H9 (cell line): ENCODE data around the gene ZDHHC17. TPM values are rescaled to one million over a fixed set of nuclear protein-coding genes. Genes with fewer than 3 reads are reported as not detected.

Source experiments
- DNase-seq: peaks from one replicate; pipeline ENCODE4 v3.0.0-alpha.2; 2017
- H2AFZ ChIP-seq: one replicate; pipeline ENCODE4 v1.6.1; 2013; ENCODE audit warnings: mild to moderate bottlenecking, low read length, control low read depth, moderate library complexity
- H2AK5ac ChIP-seq: 2 replicates; pipeline ENCODE4 v1.6.1; 2013; ENCODE audit warnings: low read length, control low read depth, mixed read lengths; ENCODE audit not compliant: insufficient read length
- H2BK120ac ChIP-seq: one replicate; pipeline ENCODE4 v1.6.1; 2013; ENCODE audit warnings: low read depth, mild to moderate bottlenecking, low read length, control low read depth, inconsistent platforms; ENCODE audit not compliant: poor library complexity, severe bottlenecking
- H2BK12ac ChIP-seq: 2 replicates; pipeline ENCODE4 v1.6.1; 2013; ENCODE audit warnings: low read length, control low read depth, mixed read lengths, low read depth; ENCODE audit not compliant: insufficient read length
- H2BK15ac ChIP-seq: 2 replicates; pipeline ENCODE4 v1.6.1; 2013; ENCODE audit warnings: low read depth, low read length, control low read depth
- H2BK20ac ChIP-seq: one replicate; pipeline ENCODE4 v1.6.1; 2013; ENCODE audit warnings: low read depth, mild to moderate bottlenecking, low read length, control low read depth, inconsistent platforms; ENCODE audit not compliant: poor library complexity, severe bottlenecking
- H2BK5ac ChIP-seq: 2 replicates; pipeline ENCODE4 v1.6.1; 2013; ENCODE audit warnings: low read length, control low read depth, mixed read lengths; ENCODE audit not compliant: insufficient read length
- H3K14ac ChIP-seq: 2 replicates; pipeline ENCODE4 v1.6.1; 2013; ENCODE audit warnings: low read length, control low read depth; ENCODE audit not compliant: insufficient read depth
- H3K18ac ChIP-seq: 2 replicates; pipeline ENCODE4 v1.6.1; 2013; ENCODE audit warnings: low read depth, mild to moderate bottlenecking, mixed read lengths, low read length, control low read depth; ENCODE audit not compliant: insufficient read length
- H3K23ac ChIP-seq: 2 replicates; pipeline ENCODE4 v1.6.1; 2013; ENCODE audit warnings: low read length, control low read depth, mixed read lengths, low read depth; ENCODE audit not compliant: insufficient read length
- H3K23me2 ChIP-seq: 2 replicates; pipeline ENCODE4 v1.6.1; 2013; ENCODE audit warnings: low read depth, mild to moderate bottlenecking, mixed read lengths, low read length, control low read depth; ENCODE audit not compliant: insufficient read length, poor library complexity, severe bottlenecking
- H3K27ac ChIP-seq: 2 replicates; pipeline ENCODE4 v1.5.1; 2013; ENCODE audit warnings: low read length, control low read depth, mixed read lengths, low read depth; ENCODE audit not compliant: insufficient read length
- H3K27me3 ChIP-seq: 2 replicates; pipeline ENCODE4 v1.6.1; 2013; ENCODE audit warnings: low read length, control low read depth, inconsistent platforms; ENCODE audit not compliant: insufficient read depth
- H3K4ac ChIP-seq: 2 replicates; pipeline ENCODE4 v1.6.1; 2013; ENCODE audit warnings: low read depth, mild to moderate bottlenecking, control low read depth, inconsistent platforms, low read length, moderate library complexity
- H3K4me1 ChIP-seq: 2 replicates; pipeline ENCODE4 v1.6.1; 2013; ENCODE audit warnings: low read length, control low read depth, inconsistent platforms; ENCODE audit not compliant: insufficient read depth
- H3K4me2 ChIP-seq: 2 replicates; pipeline ENCODE4 v1.6.1; 2013; ENCODE audit warnings: low read length, control low read depth, mixed read lengths; ENCODE audit not compliant: insufficient read length, insufficient read depth
- H3K56ac ChIP-seq: 2 replicates; pipeline ENCODE4 v1.6.1; 2013; ENCODE audit warnings: low read depth, mild to moderate bottlenecking, mixed read lengths, low read length, control low read depth; ENCODE audit not compliant: insufficient read length
- H3K79me1 ChIP-seq: 2 replicates; pipeline ENCODE4 v1.6.1; 2013; ENCODE audit warnings: low read depth, mild to moderate bottlenecking, moderate library complexity, low read length, control low read depth, inconsistent platforms; ENCODE audit not compliant: insufficient read depth, poor library complexity, severe bottlenecking
- H3K79me2 ChIP-seq: 2 replicates; pipeline ENCODE4 v1.6.1; 2013; ENCODE audit warnings: low read length, control low read depth, inconsistent platforms; ENCODE audit not compliant: insufficient read depth
- H3K9ac ChIP-seq: 2 replicates; pipeline ENCODE4 v1.6.1; 2013; ENCODE audit warnings: low read length, control low read depth, mixed read lengths; ENCODE audit not compliant: insufficient read length; ENCODE audit errors: extremely low read depth
- H3K9me3 ChIP-seq: one replicate; pipeline ENCODE4 v1.6.1; 2013; ENCODE audit warnings: low read depth, low read length, inconsistent platforms; ENCODE audit not compliant: control insufficient read depth
- H3T11ph ChIP-seq: one replicate; pipeline ENCODE4 v1.6.1; 2013; ENCODE audit warnings: mild to moderate bottlenecking, low read length, control low read depth, inconsistent platforms
- H4K20me1 ChIP-seq: one replicate; pipeline ENCODE4 v1.6.1; 2013; ENCODE audit not compliant: control insufficient read depth, insufficient read length, insufficient read depth
- H4K5ac ChIP-seq: 2 replicates; pipeline ENCODE4 v1.6.1; 2013; ENCODE audit warnings: low read depth, mild to moderate bottlenecking, mixed read lengths, low read length, control low read depth; ENCODE audit not compliant: insufficient read length
- H4K8ac ChIP-seq: replicated peaks from 2 replicates; pipeline ENCODE4 v1.6.1; 2013; ENCODE audit warnings: low read length, control low read depth, mixed read lengths, low read depth; ENCODE audit not compliant: insufficient read length
- H4K91ac ChIP-seq: 2 replicates; pipeline ENCODE4 v1.6.1; 2013; ENCODE audit warnings: low read depth, mild to moderate bottlenecking, moderate library complexity, mixed read lengths, low read length, control low read depth; ENCODE audit not compliant: insufficient read length
- H3K27ac Mint-ChIP-seq, 3 experiments: 2 replicates in 2 of 3; 3 replicates in 1 of 3; pipeline ENCODE4 v1.8.0; 2020 to 2021; ENCODE audit warnings: mixed read lengths in 3 of 3, mild to moderate bottlenecking in 1 of 3, moderate library complexity in 1 of 3
- H3K27me3 Mint-ChIP-seq: 2 replicates; pipeline ENCODE4 v1.8.0; 2021; ENCODE audit warnings: low read depth, mild to moderate bottlenecking, moderate library complexity, mixed read lengths
- H3K36me3 Mint-ChIP-seq, 3 experiments: 2 replicates in 2 of 3; 3 replicates in 1 of 3; pipeline ENCODE4 v1.8.0; 2020 to 2021; ENCODE audit warnings: low read depth in 3 of 3, mixed read lengths in 3 of 3; ENCODE audit not compliant: insufficient read depth in 1 of 3
- H3K4me1 Mint-ChIP-seq, 2 experiments: 2 replicates each; pipeline ENCODE4 v1.8.0; 2020; ENCODE audit warnings: mixed read lengths in 2 of 2
- H3K4me3 Mint-ChIP-seq, 2 experiments: 2 replicates in 1 of 2; 3 replicates in 1 of 2; pipeline ENCODE4 v1.8.0; 2020 to 2021; ENCODE audit warnings: mild to moderate bottlenecking in 2 of 2, mixed read lengths in 2 of 2, moderate library complexity in 1 of 2
- H3K9me3 Mint-ChIP-seq, 2 experiments: 2 replicates in 1 of 2; 3 replicates in 1 of 2; pipeline ENCODE4 v1.8.0; 2020; ENCODE audit warnings: mild to moderate bottlenecking in 2 of 2, mixed read lengths in 2 of 2, moderate library complexity in 1 of 2
- WGBS: extraction: QIAGEN DNeasy Blood & Tissue Kit; methylation state at CpG from one replicate; pipeline ENCODE4 v1.1.7; 2013; ENCODE audit warnings: missing lambda C conversion rate, low lambda C conversion rate, mixed read lengths; ENCODE audit not compliant: insufficient read length; ENCODE audit errors: extremely low coverage; 5-methylcytosine and 5-hydroxymethylcytosine counted together
- total RNA-seq: library from RNA; stranded (reverse); gene quantifications from 2 replicates; pipeline ENCODE4 v1.2.1, GENCODE V29; 2021
- TF ChIP-seq, protein P1 (sequence below): fragments of 200-600 bp; sonication (generic); conservative IDR thresholded peaks from 3 replicates; pipeline ENCODE4 v1.8.0; 2021; ENCODE audit warnings: antibody characterized with exemption, mild to moderate bottlenecking

ZDHHC17 gene
- total RNA-seq, 1 experiment from 2014 or later: 32.6 TPM

DNA sequence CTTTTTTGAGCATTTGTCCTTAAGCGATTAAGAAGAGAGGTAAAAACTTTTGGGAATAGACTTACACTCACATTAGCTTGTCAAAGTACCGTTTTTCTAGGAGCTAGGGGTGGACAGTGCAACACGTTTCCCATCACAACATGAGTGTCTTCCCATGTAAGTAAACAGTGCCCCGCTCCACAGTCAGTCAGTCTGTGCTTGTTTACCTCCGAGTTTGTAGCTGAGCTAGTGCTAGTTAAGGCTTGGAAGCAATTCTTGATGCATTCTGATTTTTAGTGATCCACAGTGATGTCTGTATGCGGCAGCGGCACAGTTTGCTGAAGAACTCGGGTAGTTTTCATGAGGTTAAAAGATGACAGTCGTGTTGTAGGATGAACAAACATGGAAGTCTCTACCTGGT, 941 bp downstream of the ZDHHC17 start:
- Histone ChIP-seq H4K20me1 (no peaks in the 10 kb centered on the region), H3K79me1 (no peaks in the 10 kb centered on the region), H3K23ac (no peak overlapping the region), H3K79me2 (peaks cover 26% of the 10 kb centered on the region), H3K9me3 (no peaks in the 10 kb centered on the region), H3K18ac (no peak overlapping the region), H3K27me3 (no peaks in the 10 kb centered on the region), H3K4ac (no peak overlapping the region), H2BK5ac (no peak overlapping the region), H2BK20ac (no peak overlapping the region), H3T11ph (no peak overlapping the region), H3K23me2 (peaks cover 5% of the 10 kb centered on the region), H3K14ac (peak overlapping the region; percentile 100; the same call in 1 of the 2 replicates), H3K27ac (peak overlapping the region; percentile 97), H2AFZ (no peak overlapping the region), H4K91ac (no peak overlapping the region), H3K4me2 (peak overlapping the region; percentile 91), H3K56ac (no peak overlapping the region), H4K8ac (no peak overlapping the region), H4K5ac (no peak overlapping the region), H3K4me1 (no peaks in the 10 kb centered on the region; the same call in 1 of the 2 replicates), H3K9ac (peak overlapping the region; percentile 100), H2AK5ac (no peak overlapping the region), H2BK12ac (no peak overlapping the region), H2BK120ac (no peak overlapping the region), H2BK15ac (no peak overlapping the region)
- H3K27me3 Mint-ChIP-seq: no peaks in the 10 kb centered on the region; the same call in 1 of the 2 replicates
- peak overlapping the region; percentile 97 to 98 for H3K4me3 Mint-ChIP-seq
- TF ChIP-seq, protein P1, sequence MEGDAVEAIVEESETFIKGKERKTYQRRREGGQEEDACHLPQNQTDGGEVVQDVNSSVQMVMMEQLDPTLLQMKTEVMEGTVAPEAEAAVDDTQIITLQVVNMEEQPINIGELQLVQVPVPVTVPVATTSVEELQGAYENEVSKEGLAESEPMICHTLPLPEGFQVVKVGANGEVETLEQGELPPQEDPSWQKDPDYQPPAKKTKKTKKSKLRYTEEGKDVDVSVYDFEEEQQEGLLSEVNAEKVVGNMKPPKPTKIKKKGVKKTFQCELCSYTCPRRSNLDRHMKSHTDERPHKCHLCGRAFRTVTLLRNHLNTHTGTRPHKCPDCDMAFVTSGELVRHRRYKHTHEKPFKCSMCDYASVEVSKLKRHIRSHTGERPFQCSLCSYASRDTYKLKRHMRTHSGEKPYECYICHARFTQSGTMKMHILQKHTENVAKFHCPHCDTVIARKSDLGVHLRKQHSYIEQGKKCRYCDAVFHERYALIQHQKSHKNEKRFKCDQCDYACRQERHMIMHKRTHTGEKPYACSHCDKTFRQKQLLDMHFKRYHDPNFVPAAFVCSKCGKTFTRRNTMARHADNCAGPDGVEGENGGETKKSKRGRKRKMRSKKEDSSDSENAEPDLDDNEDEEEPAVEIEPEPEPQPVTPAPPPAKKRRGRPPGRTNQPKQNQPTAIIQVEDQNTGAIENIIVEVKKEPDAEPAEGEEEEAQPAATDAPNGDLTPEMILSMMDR: no peak
- no CpG with 5 or more reads among the region's 9 CpGs for whole genome bisulfite sequencing
- H3K27ac Mint-ChIP-seq: peak overlapping the region; percentile 98 to 99 (median 99)
- H3K4me1 Mint-ChIP-seq: peaks cover 30 to 31% of the 10 kb centered on the region in 2 experiments
- H3K9me3 Mint-ChIP-seq: no peaks in the 10 kb centered on the region
- DNase-seq: no peak
- peaks cover 0 to 6% (median 0%) of the 10 kb centered on the region in 3 experiments; a peak in 2 of 7 replicates for H3K36me3 Mint-ChIP-seq
